ENCODE results near the gene CACNA1E. TPM values are rescaled to one million over a fixed set of nuclear protein-coding genes. Genes with fewer than 3 reads are reported as not detected.

CACNA1E gene
- total and polyA plus RNA-seq, 2 donors (not counting 1 experiment from before 2014, with no cell fraction given) = 0.37 to 0.40 TPM

DNA sequence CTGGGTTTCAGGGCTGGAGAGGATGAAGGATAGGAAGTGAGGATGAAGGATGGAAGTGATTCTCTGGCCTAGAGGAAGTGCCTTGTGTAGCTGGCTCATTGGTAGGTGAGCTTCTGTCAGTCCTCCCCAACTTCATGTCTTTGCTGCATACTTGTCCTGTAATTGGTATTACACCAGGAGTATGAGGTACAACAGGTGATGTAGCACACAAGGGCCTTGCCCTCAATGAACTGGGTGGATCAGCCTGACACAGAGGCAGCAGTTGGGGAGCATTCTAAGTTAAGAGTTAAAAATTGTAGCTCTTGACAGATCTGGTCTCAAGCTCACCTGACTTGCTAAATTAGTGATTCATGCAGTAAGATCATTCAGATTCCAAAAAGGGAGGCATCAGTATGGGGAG is 37.9 kb upstream of the CACNA1E start:
- Mint-ChIP-seq H3K4me3 (no peak overlapping the region), H3K4me1 (no peaks in the 10 kb centered on the region), H3K27ac (no peak overlapping the region), H3K27me3 (peaks cover 26% of the 10 kb centered on the region), H3K9me3 (ENCODE audit: insufficient read depth) (no peaks in the 10 kb centered on the region)
- Histone ChIP-seq H3K79me2 (ENCODE audit: control insufficient read depth, insufficient read depth, low read length) (no peaks in the 10 kb centered on the region), H3K9ac (ENCODE audit: low read length) (no peak overlapping the region), H3K4me1 (ENCODE audit: control insufficient read depth in 2 of 2, insufficient read depth in 2 of 2, low read length in 2 of 2) (no peaks in the 10 kb centered on the region), H2AFZ (ENCODE audit: insufficient read depth, low read depth, low read length, poor library complexity, severe bottlenecking) (no peak overlapping the region), H3K4me3 (ENCODE audit: control extremely low read depth in 1 of 5, extremely low read depth in 1 of 5, insufficient read depth in 1 of 5, low read depth in 2 of 5, low read length in 4 of 5) (no peak overlapping the region), H3K9me3 (ENCODE audit: control extremely low read depth in 1 of 3, control insufficient read depth in 2 of 3, insufficient read depth in 1 of 3, low read length in 2 of 3) (peaks cover 0 to 3% (median 0%) of the 10 kb centered on the region in 3 donors), H3K4me2 (replicated peaks; ENCODE audit: low read depth, low read length, poor library complexity, severe bottlenecking) (no peak overlapping the region), H3K36me3 (replicated peaks in 1 of 2; ENCODE audit: control extremely low read depth in 1 of 2, control insufficient read depth in 1 of 2, extremely low read depth in 1 of 2, insufficient read depth in 2 of 2, low read length in 1 of 2) (no peaks in the 10 kb centered on the region), H3K27ac (ENCODE audit: low read length in 2 of 2) (no peak overlapping the region), H4K20me1 (ENCODE audit: control insufficient read depth, insufficient read depth, low read length, poor library complexity, severe bottlenecking) (no peaks in the 10 kb centered on the region), H3K27me3 (replicated peaks in 1 of 4; ENCODE audit: control extremely low read depth in 1 of 4, control insufficient read depth in 3 of 4, insufficient read depth in 4 of 4, low read length in 3 of 4) (no peaks in the 10 kb centered on the region)
- ChIA-PET POLR2A (no interaction called here), CTCF (no interaction called here)
- DNase-seq = no peak
- no peak for ATAC-seq (ENCODE audit: low read depth)
- intact Hi-C loops (cut with micrococcal nuclease) = no loop called here
- no peak for TF ChIP-seq EZH2 (IDR thresholded peaks at IDR 0.05; ENCODE audit: borderline replicate concordance, insufficient read depth, low read depth, low read length, poor library complexity, severe bottlenecking)
- TF ChIP-seq, protein P1, sequence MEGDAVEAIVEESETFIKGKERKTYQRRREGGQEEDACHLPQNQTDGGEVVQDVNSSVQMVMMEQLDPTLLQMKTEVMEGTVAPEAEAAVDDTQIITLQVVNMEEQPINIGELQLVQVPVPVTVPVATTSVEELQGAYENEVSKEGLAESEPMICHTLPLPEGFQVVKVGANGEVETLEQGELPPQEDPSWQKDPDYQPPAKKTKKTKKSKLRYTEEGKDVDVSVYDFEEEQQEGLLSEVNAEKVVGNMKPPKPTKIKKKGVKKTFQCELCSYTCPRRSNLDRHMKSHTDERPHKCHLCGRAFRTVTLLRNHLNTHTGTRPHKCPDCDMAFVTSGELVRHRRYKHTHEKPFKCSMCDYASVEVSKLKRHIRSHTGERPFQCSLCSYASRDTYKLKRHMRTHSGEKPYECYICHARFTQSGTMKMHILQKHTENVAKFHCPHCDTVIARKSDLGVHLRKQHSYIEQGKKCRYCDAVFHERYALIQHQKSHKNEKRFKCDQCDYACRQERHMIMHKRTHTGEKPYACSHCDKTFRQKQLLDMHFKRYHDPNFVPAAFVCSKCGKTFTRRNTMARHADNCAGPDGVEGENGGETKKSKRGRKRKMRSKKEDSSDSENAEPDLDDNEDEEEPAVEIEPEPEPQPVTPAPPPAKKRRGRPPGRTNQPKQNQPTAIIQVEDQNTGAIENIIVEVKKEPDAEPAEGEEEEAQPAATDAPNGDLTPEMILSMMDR (IDR thresholded peaks at IDR 0.05) = no peak

DNA sequence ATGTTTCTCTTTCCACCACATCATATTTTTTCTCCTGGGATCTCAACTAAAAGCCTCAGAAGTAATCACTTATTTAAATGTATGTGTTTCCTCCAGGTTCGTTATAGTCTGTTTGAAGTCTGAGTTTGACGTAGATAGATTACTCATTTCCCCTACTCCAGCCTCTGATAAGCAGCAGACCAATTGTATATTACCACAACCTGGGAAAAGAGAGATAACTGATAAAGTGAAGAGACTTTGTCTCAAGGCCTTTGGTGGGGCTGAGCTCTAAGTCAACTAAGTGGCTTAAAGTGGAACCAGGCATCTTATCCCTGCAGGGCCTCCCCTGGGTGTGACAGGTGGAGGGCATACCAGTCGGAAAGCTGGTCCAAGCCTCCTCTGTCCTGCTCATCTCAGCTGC is 34.9 kb upstream of the CACNA1E start:
- Histone ChIP-seq H3K27ac (ENCODE audit: low read length in 2 of 2) (no peak overlapping the region), H3K4me3 (ENCODE audit: control extremely low read depth in 1 of 5, extremely low read depth in 1 of 5, insufficient read depth in 1 of 5, low read depth in 2 of 5, low read length in 4 of 5) (no peak overlapping the region), H4K20me1 (ENCODE audit: control insufficient read depth, insufficient read depth, low read length, poor library complexity, severe bottlenecking) (no peaks in the 10 kb centered on the region), H3K9ac (ENCODE audit: low read length) (no peak overlapping the region), H3K36me3 (replicated peaks in 1 of 2; ENCODE audit: control extremely low read depth in 1 of 2, control insufficient read depth in 1 of 2, extremely low read depth in 1 of 2, insufficient read depth in 2 of 2, low read length in 1 of 2) (no peaks in the 10 kb centered on the region), H3K4me2 (replicated peaks; ENCODE audit: low read depth, low read length, poor library complexity, severe bottlenecking) (no peak overlapping the region), H3K9me3 (ENCODE audit: control extremely low read depth in 1 of 3, control insufficient read depth in 2 of 3, insufficient read depth in 1 of 3, low read length in 2 of 3) (peaks cover 0 to 3% (median 0%) of the 10 kb centered on the region in 3 donors), H2AFZ (ENCODE audit: insufficient read depth, low read depth, low read length, poor library complexity, severe bottlenecking) (no peak overlapping the region), H3K79me2 (ENCODE audit: control insufficient read depth, insufficient read depth, low read length) (no peaks in the 10 kb centered on the region), H3K4me1 (ENCODE audit: control insufficient read depth in 2 of 2, insufficient read depth in 2 of 2, low read length in 2 of 2) (no peaks in the 10 kb centered on the region), H3K27me3 (replicated peaks in 1 of 4; ENCODE audit: control extremely low read depth in 1 of 4, control insufficient read depth in 3 of 4, insufficient read depth in 4 of 4, low read length in 3 of 4) (no peaks in the 10 kb centered on the region)
- H3K27ac Mint-ChIP-seq = no peak overlapping the region
- 93% methylated on average over 1 of the region's 3 CpGs for WGBS (ENCODE audit: insufficient coverage)
- intact Hi-C loops (cut with micrococcal nuclease) = no loop called here
- no peaks in the 10 kb centered on the region for H3K4me1 Mint-ChIP-seq
- H3K9me3 Mint-ChIP-seq (ENCODE audit: insufficient read depth) = no peaks in the 10 kb centered on the region
- POLR2A ChIA-PET = no interaction called here
- no peak overlapping the region for H3K4me3 Mint-ChIP-seq
- no peak for TF ChIP-seq EZH2 (IDR thresholded peaks at IDR 0.05; ENCODE audit: borderline replicate concordance, insufficient read depth, low read depth, low read length, poor library complexity, severe bottlenecking)
- TF ChIP-seq, protein P1 (IDR thresholded peaks at IDR 0.05) = no peak
- ATAC-seq (ENCODE audit: low read depth) (no peak), DNase-seq (no peak)
- peaks cover 21% of the 10 kb centered on the region for H3K27me3 Mint-ChIP-seq
- CTCF ChIA-PET = no interaction called here
